ENCODE measurements around the gene OOSP4B.

DNA sequence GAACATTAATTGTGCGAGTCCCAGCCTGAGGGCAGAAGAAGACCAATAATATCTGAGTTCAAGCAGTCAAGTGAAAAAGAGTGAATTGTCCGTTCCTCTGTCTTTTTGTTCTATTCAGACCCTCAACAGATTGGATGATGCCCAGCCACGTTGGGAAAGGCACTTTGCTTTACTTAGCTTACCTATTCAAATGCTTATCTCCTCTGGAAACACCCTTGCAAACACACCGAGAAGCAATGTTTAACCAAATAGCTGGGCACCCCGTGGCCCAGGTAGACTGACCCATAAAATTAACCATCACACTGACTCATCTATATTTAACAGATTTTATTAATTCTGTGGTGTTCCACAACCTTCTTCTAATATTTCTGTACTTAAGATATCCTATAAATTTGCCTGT, 43.9 kb upstream of the OOSP4B start:
- TF ChIP-seq EZH2 (conservative IDR thresholded peaks at IDR 0.05; ENCODE audit: low read depth, low read length) (no peak), REPIN1 (CRISPR knock-in tag; IDR thresholded peaks at IDR 0.05; ENCODE audit: borderline replicate concordance, low read depth) (no peak), HDAC1 (CRISPR knock-in tag; IDR thresholded peaks at IDR 0.05) (no peak), ZNF256 (CRISPR knock-in tag; conservative IDR thresholded peaks at IDR 0.05) (no peak)
